Transverse colon (tissue), 4 donors: Measurements from ENCODE around the gene POLR3GL. TPM values are rescaled to one million over a fixed set of nuclear protein-coding genes. Genes with fewer than 3 reads are reported as not detected.

Experiments used
- DNase-seq: peaks from one replicate; pipeline ENCODE4 v3.0.0-alpha.2; 2019
- H3K27ac ChIP-seq, 4 donors: fragments of 200-600 bp; sonication (generic); 2 replicates each; pipeline ENCODE4 v1.5.1; 2016 to 2018; ENCODE audit warnings: inconsistent platforms in 4 of 4
- H3K27me3 ChIP-seq: fragments of 200-600 bp; sonication (generic); 2 replicates; pipeline ENCODE4 v1.5.1; 2017; ENCODE audit warnings: inconsistent platforms
- H3K36me3 ChIP-seq, 4 donors: fragments of 200-600 bp; sonication (generic); 2 replicates each; pipeline ENCODE4 v1.5.1; 2017 to 2019; ENCODE audit warnings: inconsistent platforms in 4 of 4
- H3K4me1 ChIP-seq, 4 donors: fragments of 200-600 bp; sonication (generic); 2 replicates each; pipeline ENCODE4 v1.5.1; 2017 to 2020; ENCODE audit warnings: inconsistent platforms in 4 of 4
- H3K4me3 ChIP-seq, 4 donors: fragments of 200-600 bp; sonication (generic); 1 replicate in 1 of 4; 2 replicates in 3 of 4; pipeline versions ENCODE4 v1.5.1 to v1.6.1; 2017 to 2019; ENCODE audit warnings: inconsistent platforms in 4 of 4
- H3K9me3 ChIP-seq, 2 donors: fragments of 200-600 bp; sonication (generic); 2 replicates each; pipeline ENCODE4 v1.5.1; 2017 to 2019; ENCODE audit warnings: inconsistent platforms in 2 of 2
- EP300 ChIP-seq: sonication (generic); formaldehyde crosslinking; IDR thresholded peaks from one replicate; pipeline ENCODE4 v1.6.1; 2017; ENCODE audit warnings: antibody characterized with exemption, low read depth
- POLR2A ChIP-seq: fragments of 450-650 bp; IDR thresholded peaks from one replicate; pipeline ENCODE4 v1.6.1; 2016; ENCODE audit warnings: antibody characterized with exemption, mild to moderate bottlenecking, moderate library complexity
- POLR2AphosphoS5 ChIP-seq, 3 donors: sonication (generic); formaldehyde crosslinking; IDR thresholded peaks; one replicate each; pipeline ENCODE4 v1.6.1; 2016; ENCODE audit warnings: antibody characterized with exemption in 3 of 3
- WGBS, 2 donors: methylation state at CpG; one replicate each; pipeline ENCODE4 v1.1.5; 2018; ENCODE audit warnings: low coverage in 1 of 2; 5-methylcytosine and 5-hydroxymethylcytosine counted together
- in situ Hi-C, 4 donors: fragments of 200-750 bp; cut with MboI; loops; one replicate each; pipeline versions ENCODE4 v1.15.0 to v1.15.1; 2017; ENCODE audit warnings: low sequenced_read_pairs in 3 of 4, low pct_ligation_motif_present in 1 of 4, low pct_unique_long_range_greater_than_20kb in 1 of 4
- intact Hi-C: fragments of 100-400 bp; cut with DNase I; formaldehyde crosslinking; loops from one replicate; pipeline ENCODE4 v1.15.1; 2023; ENCODE audit warnings: low total_unique reads
- total RNA-seq, 4 donors: library from RNA; depleted of rRNA; stranded (reverse); fragments of >200 nt; gene quantifications; one replicate each; pipeline ENCODE4 v1.1.0, GENCODE V29; 2016
- TF ChIP-seq, protein P1 (sequence below), 5 experiments: fragments of 200-600 bp in 3 of 5; fragments of 450-650 bp in 2 of 5; sonication (generic) in 3 of 5; IDR thresholded peaks; 1 replicate in 2 of 5; 2 replicates in 3 of 5; pipeline ENCODE4 v1.5.1; 2016 to 2017; ENCODE audit warnings: antibody characterized with exemption in 5 of 5, inconsistent platforms in 3 of 5, mild to moderate bottlenecking in 2 of 5, moderate library complexity in 1 of 5

Gene POLR3GL
- total RNA-seq, 4 donors from 2014 or later, result 1.2 to 23.7 (median 14.4) TPM

DNA sequence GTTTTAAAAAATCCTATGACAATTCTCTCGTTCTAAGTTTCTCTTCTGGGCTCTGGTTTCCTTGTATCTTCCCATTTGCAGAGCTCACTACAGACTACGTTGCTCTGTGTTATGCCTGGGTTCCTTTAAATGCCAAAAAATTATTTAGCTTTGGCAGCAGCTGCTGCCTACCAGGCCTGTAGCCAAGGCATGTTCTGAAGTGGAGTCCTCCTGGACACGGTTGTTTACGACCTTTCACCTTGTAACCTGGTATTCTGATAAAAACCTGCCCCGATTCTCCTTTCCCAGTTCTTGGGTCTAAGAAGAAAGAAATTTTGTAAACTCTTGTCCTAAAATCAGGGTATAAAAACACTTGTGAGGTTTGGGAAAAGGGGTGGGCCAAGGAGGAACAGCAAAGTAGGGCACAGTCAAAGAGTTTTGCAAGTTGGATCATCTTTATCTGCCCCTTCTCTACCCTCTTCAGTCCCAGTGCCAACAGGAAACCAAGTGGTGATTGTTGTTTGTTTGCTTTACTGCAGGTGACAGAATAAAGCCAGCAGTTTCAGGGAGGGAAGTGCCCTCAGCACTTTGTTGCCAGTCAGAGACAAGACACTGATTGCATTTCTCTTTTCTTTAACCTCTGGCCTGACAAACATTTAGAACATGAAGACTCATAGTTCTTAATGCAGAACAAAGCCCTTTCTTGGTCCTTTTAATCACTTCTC, 35.0 kb downstream of the POLR3GL start:
- Histone ChIP-seq H3K27ac (peak overlapping the region; percentile 96 to 99 (median 98)), H3K27me3 (no peaks in the 10 kb centered on the region), H3K4me3 (peak overlapping the region in 2 of 4 donors; percentile 6 to 18), H3K36me3 (peaks cover 0 to 17% (median 6%) of the 10 kb centered on the region in 4 donors), H3K4me1 (peaks cover 9 to 44% (median 31%) of the 10 kb centered on the region in 4 donors), H3K9me3 (no peaks in the 10 kb centered on the region)
- intact Hi-C loops, result loop anchor here (2.0 kb wide), 1 partner anchor 21 kb away; no protein-coding TSS in a partner anchor
- in situ Hi-C loops, result loop anchor here in 1 of 4 donors (25.0 kb wide), 1 partner anchor 112 kb away; the partner anchor contains the start of gene ANKRD35
- no peak for TF ChIP-seq EP300
- peak; percentile 65 for TF ChIP-seq POLR2A
- TF ChIP-seq POLR2AphosphoS5 (IDR thresholded peaks at IDR 0.05), result peak; percentile 15 to 90 (median 60)
- WGBS, 2 donors, result 9 to 18% methylated on average over 4 to 5 of the region's 5 CpGs
- DNase-seq, result peak; percentile 65

DNA sequence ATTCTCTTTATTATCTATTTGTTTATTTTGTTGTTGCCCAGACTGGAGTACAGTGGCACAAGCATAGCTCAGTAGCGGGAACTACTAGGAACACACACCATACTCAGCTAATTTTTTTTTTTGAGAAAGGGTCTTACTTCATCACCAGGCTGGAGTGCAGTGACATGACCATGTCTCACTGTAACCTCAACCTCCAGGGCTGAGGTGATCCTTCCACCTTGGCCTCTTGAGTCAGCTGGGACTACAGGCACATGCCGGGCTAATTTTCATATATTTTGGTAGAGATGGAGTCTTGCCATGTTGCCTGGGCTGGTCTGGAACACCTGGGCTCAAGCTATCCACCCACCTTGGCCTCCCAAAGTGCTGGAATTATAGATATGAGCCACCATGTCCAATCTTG, 37.2 kb downstream of the POLR3GL start:
- Histone ChIP-seq H3K4me1 (peaks cover 17 to 58% (median 42%) of the 10 kb centered on the region in 4 donors), H3K9me3 (no peaks in the 10 kb centered on the region), H3K27me3 (no peaks in the 10 kb centered on the region), H3K36me3 (no peaks in the 10 kb centered on the region), H3K4me3 (no peak overlapping the region), H3K27ac (peak overlapping the region in 3 of 4 donors; percentile 45 to 99 (median 98))
- intact Hi-C loops (no loop called here), in situ Hi-C loops (loop anchor here in 1 of 4 donors (25.0 kb wide), 1 partner anchor 114 kb away; the partner anchor contains the start of gene ANKRD35)
- TF ChIP-seq POLR2A, result no peak
- TF ChIP-seq EP300, result no peak
- DNase-seq, result no peak
- 78 to 98% methylated on average over 1 to 2 of the region's 2 CpGs for WGBS, 2 donors

DNA sequence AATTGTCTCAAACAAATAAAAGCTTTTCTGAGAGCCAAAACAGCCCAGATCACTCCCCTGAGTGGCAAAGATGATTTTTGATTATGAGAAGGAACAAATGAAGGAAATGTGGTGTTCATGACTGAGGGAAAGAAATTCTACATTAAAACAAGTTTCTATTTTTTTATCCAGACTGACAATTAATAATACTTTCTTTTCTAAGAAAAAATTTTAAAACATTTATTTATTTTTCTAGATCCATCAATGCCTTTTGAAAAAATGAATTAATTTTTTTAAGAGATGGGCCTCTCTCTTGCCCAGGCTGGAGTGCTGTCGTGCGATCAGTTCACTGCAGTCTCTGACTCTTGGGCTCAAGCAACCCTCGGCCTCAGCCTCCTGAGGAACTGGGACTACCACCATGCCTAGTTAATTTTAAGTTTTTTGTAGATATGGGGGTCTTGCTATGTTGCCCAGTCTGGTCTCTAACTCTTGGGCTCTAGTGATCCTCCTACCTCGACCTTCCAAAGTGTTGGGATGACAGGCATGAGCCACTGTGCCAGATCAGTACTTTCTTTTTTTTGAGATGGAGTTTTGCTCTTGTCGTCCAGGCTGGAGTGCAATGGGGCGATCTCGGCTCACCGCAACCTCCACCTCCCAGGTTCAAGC, 43.1 kb downstream of the POLR3GL start:
- Histone ChIP-seq H3K4me1 (peaks cover 8 to 42% (median 21%) of the 10 kb centered on the region in 4 donors), H3K27me3 (no peaks in the 10 kb centered on the region), H3K4me3 (no peak overlapping the region), H3K9me3 (no peaks in the 10 kb centered on the region), H3K36me3 (no peaks in the 10 kb centered on the region), H3K27ac (peak overlapping the region; percentile 68 to 88 (median 76))
- intact Hi-C loops, result no loop called here
- TF ChIP-seq POLR2AphosphoS5 (IDR thresholded peaks at IDR 0.05), result no peak
- TF ChIP-seq, protein P1, sequence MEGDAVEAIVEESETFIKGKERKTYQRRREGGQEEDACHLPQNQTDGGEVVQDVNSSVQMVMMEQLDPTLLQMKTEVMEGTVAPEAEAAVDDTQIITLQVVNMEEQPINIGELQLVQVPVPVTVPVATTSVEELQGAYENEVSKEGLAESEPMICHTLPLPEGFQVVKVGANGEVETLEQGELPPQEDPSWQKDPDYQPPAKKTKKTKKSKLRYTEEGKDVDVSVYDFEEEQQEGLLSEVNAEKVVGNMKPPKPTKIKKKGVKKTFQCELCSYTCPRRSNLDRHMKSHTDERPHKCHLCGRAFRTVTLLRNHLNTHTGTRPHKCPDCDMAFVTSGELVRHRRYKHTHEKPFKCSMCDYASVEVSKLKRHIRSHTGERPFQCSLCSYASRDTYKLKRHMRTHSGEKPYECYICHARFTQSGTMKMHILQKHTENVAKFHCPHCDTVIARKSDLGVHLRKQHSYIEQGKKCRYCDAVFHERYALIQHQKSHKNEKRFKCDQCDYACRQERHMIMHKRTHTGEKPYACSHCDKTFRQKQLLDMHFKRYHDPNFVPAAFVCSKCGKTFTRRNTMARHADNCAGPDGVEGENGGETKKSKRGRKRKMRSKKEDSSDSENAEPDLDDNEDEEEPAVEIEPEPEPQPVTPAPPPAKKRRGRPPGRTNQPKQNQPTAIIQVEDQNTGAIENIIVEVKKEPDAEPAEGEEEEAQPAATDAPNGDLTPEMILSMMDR (IDR thresholded peaks at IDR 0.05), result peak in 1 of 5 experiments; percentile 17
- DNase-seq, result no peak
- in situ Hi-C loops, result loop anchor here in 1 of 4 donors (25.0 kb wide), 1 partner anchor 120 kb away; the partner anchor contains the start of gene ANKRD35
- 85 to 89% methylated on average over 8 of the region's 8 CpGs for WGBS, 2 donors

DNA sequence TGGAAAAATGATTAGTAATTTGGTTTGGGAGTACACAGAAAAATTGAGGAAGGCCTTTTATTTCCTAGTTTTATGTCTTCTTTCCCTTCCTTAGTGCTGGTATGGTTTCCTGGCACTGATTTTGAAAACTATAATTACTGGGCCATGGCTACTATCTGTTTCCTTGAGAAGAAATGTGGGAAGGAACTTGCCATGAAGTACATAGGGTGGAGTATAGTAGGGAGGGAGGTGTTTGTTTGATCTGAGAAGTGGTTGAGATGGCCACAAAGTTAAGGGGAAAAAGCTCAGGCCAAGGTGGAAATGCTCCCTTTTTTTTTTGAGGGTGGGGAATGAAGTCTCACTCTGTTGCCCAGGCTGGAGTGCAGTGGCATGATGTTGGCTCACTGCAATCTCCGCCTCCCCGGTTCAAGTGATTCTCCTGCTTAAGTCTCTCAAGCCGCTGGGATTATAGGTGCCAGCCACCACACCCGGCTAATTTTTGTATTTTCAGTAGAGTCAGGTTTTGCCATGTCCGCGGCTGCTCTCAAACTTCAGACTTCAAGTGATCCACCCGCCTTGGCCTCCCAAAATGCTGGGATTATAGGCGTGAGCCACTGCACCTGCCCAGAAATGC, 45.7 kb downstream of the POLR3GL start:
- intact Hi-C loops, result loop anchor here (5.0 to 10.0 kb wide), 2 partner anchors 123 to 165 kb away; partner anchors contain the start of genes ANKRD35 and NUDT17
- H3K27ac ChIP-seq, result peak overlapping the region in 3 of 4 donors; percentile 12 to 37 (median 27)
- TF ChIP-seq POLR2AphosphoS5 (IDR thresholded peaks at IDR 0.05) (no peak), POLR2A (no peak), EP300 (no peak)
- TF ChIP-seq, protein P1 (IDR thresholded peaks at IDR 0.05), result no peak

More for the DNA sequence above, 45.7 kb downstream of the POLR3GL start:
- Histone ChIP-seq H3K27me3 (no peaks in the 10 kb centered on the region), H3K4me3 (no peak overlapping the region), H3K9me3 (no peaks in the 10 kb centered on the region), H3K36me3 (no peaks in the 10 kb centered on the region), H3K4me1 (peaks cover 8 to 41% (median 20%) of the 10 kb centered on the region in 4 donors)
- DNase-seq, result no peak
- WGBS, 2 donors, result 87 to 94% methylated on average over 3 to 8 of the region's 8 CpGs
- in situ Hi-C loops, result loop anchor here in 3 of 4 donors (5.0 to 25.0 kb wide), 2 partner anchors 33 to 123 kb away; partner anchors contain the start of gene ANKRD35 (in 1 of the 3)
